ENCODE measurements around the gene PARK7.

PARK7 gene

GRCh38 chr1:7985851-7986612, 24.5 kb downstream of the PARK7 start:
- DNase-seq: no peak

GRCh38 chr1:7987528-7987927, 26.0 kb downstream of the PARK7 start:
- DNase-seq: no peak

- DNase-seq: no peak
Measured at GRCh38 chr1:7988576-7988975, 27.1 kb downstream of the PARK7 start.

- no peak for DNase-seq
Measured at GRCh38 chr1:7989762-7990428, 28.4 kb downstream of the PARK7 start.

GRCh38 chr1:7991504-7992440, 30.3 kb downstream of the PARK7 start:
- DNase-seq: no peak

GRCh38 chr1:7992885-7993284, 31.4 kb downstream of the PARK7 start:
- DNase-seq: no peak

- no peak for DNase-seq
Measured at GRCh38 chr1:7993593-7994479, 32.3 kb downstream of the PARK7 start.

GRCh38 chr1:7994827-7995226, 33.3 kb downstream of the PARK7 start:
- no peak for DNase-seq

- no peak for DNase-seq
Measured at GRCh38 chr1:7995437-7995836, 33.9 kb downstream of the PARK7 start.

GRCh38 chr1:8002329-8002910, 40.9 kb downstream of the PARK7 start:
- no peak for DNase-seq

- DNase-seq: no peak
Measured at GRCh38 chr1:8002921-8003320, 41.4 kb downstream of the PARK7 start.

- no peak for DNase-seq
Measured at GRCh38 chr1:8003438-8004112, 42.1 kb downstream of the PARK7 start.

- no peak for DNase-seq
Measured at GRCh38 chr1:8004113-8004802, 42.7 kb downstream of the PARK7 start.

GRCh38 chr1:8004803-8005573, 43.5 kb downstream of the PARK7 start:
- DNase-seq: no peak

GRCh38 chr1:8006037-8006963, 44.8 kb downstream of the PARK7 start:
- no peak for DNase-seq

GRCh38 chr1:8009043-8010002, 47.8 kb downstream of the PARK7 start:
- DNase-seq: no peak

- no peak for DNase-seq
Measured at GRCh38 chr1:8010080-8010664, 48.7 kb downstream of the PARK7 start.

Measured in SIG-M5 (cell line).